GM19328 (cell line): ENCODE data around the gene FAM168A.

Experiments
- ATAC-seq: cut with Tn5 transposase; IDR thresholded peaks from one replicate; pipeline ENCODE4 v1.9.1; 2021; ENCODE audit warnings: mild to moderate bottlenecking, moderate library complexity; ENCODE audit not compliant: unreplicated experiment

FAM168A gene

DNA sequence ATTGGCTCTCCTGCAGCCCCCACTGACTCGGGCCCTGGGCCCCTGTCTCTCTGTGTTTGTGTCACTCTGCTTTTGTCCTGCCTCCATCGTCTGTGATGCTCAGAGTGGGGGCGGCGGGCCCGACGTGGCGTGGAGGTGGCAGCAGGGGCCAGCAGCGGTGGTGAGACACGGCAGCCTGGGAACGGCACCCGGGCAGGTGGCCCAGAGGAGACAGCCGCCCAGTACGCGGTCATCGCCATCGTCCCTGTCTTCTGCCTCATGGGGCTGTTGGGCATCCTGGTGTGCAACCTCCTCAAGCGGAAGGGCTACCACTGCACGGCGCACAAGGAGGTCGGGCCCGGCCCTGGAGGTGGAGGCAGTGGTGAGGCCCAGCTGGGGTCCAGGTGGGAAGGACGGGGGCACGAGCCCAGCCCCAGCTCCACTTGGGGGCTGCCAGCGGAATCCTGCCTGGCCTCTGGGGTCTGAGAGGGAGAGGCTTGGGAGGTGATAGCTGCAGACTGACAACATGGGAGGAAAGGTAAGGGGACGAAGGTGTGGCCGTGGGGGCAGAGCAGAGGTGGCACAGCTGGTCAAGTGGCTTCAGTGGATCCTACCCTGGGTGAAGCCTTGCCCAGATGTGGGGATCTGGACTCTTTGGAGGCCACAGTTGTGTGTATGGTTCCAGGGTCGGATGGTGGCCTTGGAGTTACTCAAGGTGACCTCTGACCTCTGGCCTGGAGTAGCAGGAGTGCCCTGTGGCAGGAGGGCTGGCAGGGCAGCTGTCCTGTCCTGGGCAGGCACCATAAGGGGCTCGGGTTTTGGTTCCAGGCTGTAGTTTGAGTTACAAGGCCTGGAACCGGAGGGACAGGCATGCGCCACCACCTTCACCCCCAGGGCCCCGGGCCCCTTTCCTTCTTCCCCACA lies 205.6 kb downstream of the FAM168A start:
- no peak for ATAC-seq

DNA sequence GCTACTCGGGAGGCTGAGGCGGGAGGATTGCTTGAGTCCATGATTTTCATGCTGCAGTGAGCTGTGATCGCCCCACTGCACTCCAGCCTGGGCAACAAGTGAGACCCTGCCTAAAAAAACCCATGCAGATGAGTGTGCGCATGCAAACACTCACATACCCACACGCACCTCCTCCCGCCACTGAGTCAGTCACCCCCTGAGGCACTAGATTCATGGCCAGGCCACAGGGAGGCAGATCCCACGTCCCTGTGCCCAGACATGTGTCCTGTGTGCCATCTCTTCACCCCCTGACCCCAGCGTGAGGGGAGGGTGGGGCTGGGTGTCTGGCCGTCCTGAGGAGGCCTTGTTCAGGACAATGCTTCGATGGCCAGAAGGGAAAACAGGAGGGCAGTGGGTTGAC lies 206.2 kb downstream of the FAM168A start:
- ATAC-seq: no peak

DNA sequence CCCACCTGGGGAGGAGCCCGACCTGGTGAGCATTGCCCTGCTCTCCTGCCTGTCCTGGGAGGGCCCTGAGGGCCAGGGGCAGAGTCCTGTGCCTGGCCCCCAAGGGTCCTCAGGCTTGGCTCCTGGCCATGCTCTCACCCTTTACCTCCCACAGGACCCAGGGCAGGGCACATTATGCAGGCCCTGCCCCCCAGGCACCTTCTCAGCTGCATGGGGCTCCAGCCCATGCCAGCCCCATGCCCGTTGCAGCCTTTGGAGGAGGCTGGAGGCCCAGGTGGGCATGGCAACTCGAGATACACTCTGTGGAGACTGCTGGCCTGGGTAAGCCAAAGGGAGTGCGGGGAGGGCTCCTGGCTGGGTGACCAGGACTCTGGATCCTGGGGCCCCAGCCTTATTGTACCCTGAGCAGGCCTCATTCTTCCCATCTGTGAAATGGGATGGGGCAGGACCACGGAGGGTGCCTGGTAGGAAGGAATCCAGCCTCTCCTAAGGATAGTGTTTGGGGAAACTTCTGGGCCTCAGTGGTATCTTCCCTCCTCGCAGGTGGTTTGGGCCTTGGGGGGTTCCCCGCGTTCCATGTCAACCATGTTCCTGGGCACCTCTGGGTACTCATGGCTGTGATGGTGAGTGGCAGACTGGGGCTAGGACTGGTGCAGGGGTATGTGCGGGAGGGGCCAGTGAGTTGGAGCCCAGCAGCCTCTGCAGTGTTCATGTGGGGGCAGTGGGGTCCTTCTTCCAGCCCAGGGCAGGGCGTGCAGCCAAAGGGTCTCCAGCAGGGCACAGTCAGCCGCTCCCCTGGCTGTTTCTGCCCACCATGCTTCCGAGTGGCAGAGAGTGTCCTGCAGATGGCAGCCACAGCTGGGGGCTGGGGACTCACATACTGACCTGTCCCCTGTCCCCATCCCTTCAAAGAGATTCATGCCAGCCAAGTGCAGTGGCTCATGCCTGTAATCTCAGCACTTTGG lies 207.0 kb downstream of the FAM168A start:
- ATAC-seq: no peak

DNA sequence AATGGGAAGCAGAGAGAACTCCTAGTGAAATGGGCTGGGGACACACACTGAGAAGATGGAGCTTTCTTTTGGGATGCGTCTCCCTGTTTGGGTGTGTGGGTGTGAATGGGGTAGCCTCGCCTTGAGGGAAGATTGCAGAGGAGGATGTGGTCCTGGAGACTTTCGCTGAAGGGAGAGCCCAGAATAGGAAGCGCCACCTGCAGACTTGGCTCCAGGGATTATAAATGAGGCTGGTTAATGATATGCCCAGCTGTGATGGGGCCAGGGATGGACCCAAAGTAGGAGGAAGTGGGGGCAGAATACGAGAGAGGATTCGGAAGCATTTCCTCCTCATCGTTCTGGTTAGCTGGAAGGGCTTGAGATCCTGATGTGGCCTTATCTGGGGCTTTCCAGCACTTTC lies 208.0 kb downstream of the FAM168A start:
- no peak for ATAC-seq

DNA sequence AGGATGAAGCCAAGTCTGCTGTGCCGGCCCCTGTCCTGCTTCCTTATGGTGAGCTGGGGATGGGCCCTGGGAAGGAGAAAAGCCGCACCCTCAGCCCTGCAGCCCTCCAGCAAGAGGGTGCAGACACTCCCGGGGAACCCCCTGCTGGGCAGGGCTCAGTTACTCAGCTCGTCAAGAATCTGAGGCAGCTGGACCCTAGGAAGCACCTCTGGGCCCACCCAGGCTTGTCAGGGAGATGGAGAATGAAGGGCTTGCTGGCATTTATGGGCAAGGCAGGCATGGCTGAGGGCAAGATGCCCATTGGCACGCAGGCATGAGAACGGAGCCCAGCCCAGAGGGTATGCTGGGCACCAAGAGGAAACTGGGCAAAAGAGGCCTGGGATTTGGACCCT lies 208.8 kb downstream of the FAM168A start:
- no peak for ATAC-seq

DNA sequence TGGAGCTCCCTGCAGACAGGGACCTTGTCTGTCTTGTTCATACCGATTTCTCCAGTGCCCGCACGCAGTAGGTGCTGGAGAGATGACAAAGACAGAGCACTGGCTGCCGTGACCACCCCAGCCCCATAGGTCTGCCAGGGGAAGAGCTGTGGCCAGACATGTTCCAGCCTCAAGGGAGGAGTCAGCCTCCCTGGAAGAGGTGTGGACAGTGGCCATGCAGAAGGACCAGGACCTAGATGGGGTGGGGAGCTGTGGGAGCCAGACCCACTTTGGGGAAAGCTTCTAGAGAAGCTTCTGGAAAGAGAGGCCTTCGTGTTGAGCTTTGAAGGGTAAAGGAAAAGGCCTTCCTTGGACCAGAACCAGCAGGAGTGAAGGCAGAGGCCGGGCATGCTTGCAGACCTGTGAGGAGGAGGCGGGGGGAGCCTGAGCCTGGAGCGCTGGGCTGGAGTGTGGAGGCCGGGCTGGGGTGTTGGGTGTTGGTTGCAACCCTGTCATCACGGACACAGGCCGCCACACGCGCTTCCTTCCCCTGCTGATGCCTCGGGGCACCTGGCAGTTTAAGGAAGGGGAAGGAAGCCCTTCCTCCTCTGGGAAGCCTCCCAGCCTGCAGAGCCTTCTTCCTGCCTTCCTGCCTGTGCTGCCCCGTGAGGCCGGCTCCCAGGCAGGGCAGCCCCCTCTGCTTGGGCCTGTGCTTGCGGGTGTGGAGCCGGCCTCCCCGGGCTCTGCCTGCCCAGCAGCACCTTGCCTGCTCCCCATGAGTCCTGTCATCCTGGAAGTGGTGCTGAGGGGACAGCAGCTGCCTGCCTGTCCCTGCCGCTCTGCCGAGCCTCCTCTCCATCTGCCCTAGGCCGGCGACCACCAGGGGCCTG lies 209.4 kb downstream of the FAM168A start:
- ATAC-seq: no peak

DNA sequence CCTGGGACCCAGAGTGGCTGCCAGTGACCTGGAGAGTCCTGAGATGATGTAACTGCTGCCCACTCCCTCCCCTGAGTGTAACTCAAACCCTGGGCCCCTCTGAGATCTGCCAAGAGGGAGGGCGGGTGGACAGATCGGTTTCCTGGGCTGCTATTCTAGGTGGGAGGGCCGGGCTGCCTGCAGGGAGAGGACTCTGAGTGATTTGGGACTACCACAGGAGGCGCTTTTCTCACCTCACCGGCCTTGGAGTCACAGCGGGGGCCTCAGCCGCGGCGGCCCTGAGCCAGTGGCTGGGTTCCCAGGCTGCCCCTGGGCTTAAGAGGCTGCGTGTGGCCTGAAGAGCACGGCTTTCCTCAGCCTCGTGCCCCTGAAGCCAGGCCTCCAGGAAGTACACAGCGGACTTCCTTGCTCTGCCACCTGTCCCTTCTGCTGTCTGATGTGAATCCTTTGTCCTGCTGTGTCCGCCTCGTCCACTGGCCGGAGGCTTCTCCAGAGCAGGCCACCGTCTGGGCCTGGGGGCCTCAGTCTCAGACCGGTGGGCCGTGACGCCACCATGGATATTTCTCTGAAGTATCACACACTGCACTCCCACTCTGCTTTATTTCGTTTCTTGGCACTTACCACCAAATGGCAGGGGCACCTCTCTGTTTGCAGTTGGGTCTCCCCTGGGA lies 210.2 kb downstream of the FAM168A start:
- ATAC-seq: no peak

DNA sequence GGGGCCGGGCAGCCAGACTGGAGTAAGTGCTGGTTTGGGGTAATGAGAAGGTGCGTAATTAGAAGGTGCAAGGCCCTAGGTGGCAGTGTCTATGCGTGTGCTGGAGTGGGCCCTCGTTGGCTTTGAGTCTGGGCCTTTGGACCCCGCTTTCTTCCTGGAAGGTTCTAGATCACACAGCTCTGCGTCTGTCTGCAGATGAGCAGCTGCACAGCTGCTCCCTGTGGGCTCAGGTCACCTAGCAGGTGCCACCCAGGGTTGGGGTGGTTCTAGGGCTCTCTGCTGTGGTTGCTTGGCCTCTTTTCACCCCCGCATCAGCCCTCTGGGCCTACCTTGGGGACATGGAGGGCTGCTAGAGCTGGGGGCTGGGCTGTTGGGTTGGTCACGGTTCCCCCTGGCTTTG lies 211.4 kb downstream of the FAM168A start:
- no peak for ATAC-seq

DNA sequence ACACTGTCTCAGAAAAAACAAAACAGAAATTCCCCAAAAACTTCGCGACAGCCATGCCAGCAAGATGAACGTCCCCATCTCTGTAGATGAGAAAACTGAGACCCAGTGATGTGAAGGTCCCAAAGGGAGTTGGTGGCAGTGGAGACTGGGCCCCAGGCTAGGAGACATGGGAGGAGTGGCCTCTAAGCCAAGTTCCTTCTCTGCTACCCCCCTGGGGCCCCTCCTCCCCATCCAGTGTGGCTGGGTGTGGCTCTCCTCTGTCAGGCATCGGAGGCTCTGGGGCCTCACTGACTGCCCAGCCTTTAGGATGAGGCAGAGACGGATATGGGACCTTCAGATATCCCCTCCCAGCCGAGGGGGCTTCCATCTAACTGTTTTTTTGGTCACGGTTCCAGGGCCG lies 211.9 kb downstream of the FAM168A start:
- ATAC-seq: no peak

DNA sequence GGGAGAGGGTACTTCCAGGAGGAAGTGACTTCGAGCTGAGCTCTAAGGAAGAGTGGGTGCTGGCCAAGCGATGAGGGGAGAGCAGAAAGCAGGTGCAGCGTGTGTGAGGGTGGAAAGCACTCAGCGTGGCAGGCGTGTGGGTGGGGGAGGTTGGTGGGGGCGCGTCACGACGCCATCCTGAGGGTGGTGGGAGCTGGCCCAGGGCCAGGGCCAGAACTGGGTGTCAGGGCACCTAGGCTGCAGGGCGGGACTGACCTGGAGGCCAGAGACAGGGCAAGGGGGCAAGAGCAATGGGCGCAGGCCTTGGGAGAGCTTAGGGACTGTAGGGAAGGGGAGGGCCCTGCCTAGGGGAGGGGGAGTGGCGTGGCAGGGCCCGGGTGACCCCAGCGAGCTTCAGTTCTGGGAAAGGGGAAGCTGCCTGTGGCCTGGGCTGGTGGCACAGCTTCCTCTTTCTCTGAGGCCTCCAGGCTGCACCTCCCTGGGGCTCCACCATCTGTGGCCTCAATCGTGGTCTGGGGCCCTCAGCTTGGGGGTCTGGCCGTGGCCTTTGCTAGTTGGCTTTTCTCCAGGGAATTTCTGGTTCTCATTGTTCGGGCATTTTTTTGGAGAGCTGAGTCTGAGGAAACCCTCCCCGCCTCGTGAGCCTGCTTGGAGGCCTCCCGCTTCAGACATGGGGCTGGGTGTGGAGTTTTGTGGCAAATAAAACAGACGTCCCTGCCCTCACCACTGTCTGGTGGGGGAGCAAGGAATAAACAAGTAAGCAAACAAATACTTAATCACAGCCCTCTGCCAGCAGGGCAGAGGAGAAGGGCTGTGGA lies 212.8 kb downstream of the FAM168A start:
- peak; percentile 47 for ATAC-seq

DNA sequence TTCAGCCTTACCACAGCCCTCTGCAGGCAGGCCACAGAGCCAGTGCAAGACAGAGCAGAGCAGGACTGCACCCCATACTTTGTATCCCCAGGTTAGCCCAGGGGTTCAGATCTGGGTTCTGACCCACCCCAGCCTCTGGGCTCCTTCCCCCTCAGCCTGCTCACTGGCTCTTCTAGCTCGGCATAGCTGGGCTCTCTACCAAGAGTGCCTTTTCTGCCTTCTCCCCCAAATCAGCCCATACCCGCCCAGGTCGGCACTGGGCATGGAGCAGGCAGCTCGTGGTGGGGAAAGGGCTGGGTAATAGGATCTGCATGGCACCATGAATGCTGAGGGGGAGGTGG lies 213.4 kb downstream of the FAM168A start:
- ATAC-seq: no peak

DNA sequence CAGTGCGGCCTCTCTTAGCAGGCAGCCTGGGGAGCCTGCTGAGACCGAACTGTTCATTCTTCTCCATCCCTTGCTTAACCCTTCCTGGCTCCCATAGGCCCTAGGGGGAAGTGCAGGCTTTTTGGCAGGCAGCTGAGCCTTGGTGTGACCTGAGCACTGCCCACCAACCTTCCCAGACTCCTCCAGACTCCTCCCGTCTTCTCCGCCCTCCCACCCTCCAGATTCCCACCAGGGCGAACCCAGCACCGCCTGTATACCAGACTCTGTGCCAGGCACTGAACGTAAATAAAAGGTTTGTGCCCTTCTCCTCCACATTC lies 213.8 kb downstream of the FAM168A start:
- no peak for ATAC-seq

DNA sequence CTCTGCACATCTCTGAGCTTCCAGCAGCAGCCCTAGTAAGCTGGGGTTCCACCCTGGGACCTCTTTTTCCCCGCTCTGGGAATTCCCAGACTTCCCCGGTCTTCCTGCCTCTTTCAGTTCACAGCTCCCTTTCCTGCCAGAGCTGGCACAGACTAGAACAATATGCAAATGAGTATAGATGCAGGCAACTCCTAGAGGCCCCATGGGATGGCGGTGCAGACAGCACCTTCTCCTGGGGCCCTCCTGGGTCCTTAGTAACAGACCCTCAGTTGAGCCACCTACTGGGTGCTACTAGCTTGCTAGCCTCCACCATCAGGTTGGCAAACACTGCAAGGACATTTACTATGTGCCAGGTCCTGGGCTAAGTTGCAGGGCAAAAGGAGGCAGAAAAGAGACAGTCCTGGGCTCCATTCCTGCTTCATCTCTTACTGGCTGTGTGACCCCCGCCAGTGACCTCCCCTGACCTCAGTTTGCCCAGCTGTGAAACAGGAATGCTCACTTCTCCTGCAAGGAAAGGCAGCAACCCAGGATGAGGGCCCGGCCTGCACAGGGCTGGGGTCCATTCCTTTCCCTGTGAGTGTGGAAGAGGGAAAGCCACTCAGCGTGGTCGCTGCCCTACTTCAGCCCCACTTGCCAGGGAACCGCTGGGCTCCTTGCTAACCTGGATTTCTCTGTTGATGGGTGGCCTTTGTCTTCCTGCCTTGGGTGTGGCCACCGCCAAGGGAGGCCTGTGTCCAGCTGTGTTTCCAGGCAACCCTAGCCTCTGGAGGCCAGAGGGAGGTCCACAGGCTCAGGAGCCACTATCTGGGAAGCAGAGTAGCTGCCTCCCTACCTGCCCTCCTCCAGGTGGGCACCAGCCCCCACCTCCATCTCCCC lies 214.4 kb downstream of the FAM168A start:
- ATAC-seq: no peak

DNA sequence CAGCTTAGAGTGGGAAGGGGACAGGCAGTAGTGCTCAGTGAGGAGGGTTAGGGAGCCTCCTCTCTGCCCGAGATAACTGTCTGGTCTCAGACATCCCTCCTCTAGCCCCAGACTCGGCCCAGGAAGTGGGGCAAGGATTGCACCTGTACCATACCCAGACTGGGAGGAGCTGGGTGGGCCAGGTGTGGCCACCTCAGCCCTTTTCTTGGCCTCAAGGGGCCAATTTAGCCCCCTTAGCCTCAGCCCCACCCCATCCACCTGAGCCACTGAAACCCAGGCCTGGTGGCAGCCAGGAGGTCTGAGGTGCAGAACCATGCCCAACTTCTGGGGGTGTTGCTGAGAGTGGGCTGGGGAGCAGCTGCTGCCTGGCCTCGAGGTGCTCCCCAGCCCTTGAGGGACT lies 215.2 kb downstream of the FAM168A start:
- ATAC-seq: no peak

DNA sequence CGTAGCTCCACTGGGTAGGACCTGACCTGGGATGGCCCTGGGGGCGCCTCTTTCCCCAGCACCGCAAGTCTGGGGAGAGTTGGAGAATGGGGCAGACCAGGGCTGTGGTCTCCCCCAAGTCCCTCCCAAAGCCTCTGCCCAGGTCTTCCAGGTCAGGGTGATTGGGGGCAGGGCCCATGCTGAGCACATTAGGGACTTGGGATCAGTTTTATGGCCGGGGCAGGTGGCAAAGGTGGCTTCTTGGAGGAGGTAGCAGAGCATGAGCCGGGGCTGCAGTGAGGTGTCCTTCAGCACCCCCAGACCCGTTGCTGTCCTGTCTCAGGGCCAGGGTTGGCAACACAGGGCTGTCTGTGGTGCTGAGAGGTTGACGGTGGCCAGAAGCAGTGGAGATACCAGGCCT lies 215.7 kb downstream of the FAM168A start:
- no peak for ATAC-seq

DNA sequence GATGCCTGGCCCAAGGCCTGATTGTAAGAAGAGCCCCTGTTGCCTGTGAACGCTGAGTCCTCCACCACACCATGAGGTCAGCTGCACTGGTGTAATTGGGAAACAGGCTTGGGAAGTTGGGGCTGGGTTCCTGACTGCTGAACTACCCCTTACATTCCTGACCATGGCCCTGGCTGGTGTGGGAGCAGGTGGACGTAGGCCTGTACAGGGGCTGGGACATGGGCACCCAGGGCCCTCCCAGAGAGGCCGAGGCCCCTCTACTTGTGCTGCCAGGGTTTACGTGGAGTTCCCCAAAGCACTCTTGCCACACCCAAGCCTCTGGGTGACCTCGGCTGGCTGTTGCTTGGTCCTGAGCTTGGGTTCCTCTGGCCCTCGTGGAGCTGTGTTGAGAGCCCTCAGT lies 216.3 kb downstream of the FAM168A start:
- no peak for ATAC-seq

DNA sequence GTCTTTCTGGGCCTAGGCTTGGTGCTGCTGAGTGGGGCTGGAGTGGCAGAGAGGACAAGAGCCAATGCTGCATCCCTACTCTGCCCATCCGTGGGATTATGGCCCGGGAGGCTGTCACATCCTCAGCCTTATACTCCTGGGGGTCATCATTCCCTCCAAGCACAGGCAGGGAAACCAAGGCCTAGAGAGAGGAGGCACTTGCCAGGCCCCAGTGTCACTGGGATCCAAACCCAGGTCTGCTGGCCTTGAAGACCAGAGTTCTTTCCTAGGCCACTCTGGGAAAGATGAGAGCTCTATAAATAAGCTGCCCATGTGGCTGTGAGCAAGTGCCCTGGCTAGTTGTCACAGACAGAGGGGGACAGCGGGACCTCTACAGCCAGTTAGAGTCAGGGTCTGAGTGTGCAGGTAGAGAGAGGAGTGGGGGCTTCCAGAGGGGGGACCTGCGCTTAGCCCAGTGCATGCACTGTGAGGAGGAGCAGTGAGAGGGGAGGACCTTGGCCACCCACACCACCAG lies 217.0 kb downstream of the FAM168A start:
- no peak for ATAC-seq

DNA sequence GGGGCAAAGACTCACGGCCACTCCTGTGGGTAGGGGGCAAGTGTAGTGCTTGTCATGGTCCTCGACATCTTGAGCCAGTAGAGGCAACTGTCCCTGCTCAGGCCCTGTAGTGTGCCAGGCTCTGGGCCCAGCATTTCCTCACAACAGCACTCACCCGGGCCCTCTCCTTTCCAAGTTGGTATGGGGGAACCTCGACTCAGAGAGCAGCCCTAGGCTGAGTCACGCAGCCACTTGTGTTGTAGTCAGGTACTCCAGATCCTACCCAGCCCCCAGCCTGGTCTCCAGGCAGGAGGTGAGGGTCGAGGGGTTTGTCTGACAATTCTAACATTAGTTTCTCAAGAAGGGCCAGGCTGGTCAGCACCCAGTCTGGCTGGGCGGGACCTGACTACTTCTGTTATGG lies 217.6 kb downstream of the FAM168A start:
- no peak for ATAC-seq
